SK-N-SH (cell line): ENCODE data around the gene PLCE1. TPM values are rescaled to one million over a fixed set of nuclear protein-coding genes. Genes with fewer than 3 reads are reported as not detected.

Source experiments
- CTCF ChIA-PET: fragments of 300-600, 350-600 bp; formaldehyde crosslinking; extraction: SDS; loops from one replicate; lab custom pipeline; 2021; lab: Yijun Ruan, JAX
- POLR2A ChIA-PET: fragments of 350-600 bp; sonication (Branson Sonifier 250); formaldehyde crosslinking; extraction: SDS; loops from one replicate; lab custom pipeline; 2020; ENCODE audit warnings: antibody characterized with exemption, inconsistent platforms; lab: Yijun Ruan, JAX
- DNase-seq: peaks from one replicate; pipeline ENCODE4 v3.0.0; 2012
- H2AFZ ChIP-seq: fragments of 200-600 bp; sonication (generic); 2 replicates; pipeline ENCODE4 v1.8.1; 2016; ENCODE audit warnings: antibody characterized with exemption, mild to moderate bottlenecking, low read depth
- H3F3A ChIP-seq: fragments of 200-600 bp; sonication (generic); replicated peaks from 2 replicates; pipeline ENCODE3; 2016; ENCODE audit warnings: antibody characterized with exemption, mild to moderate bottlenecking; ENCODE audit not compliant: insufficient read depth
- H3K27ac ChIP-seq, 2 experiments: fragments of 200-500 bp in 1 of 2; fragments of 200-600 bp in 1 of 2; sonication (Bioruptor generic) in 1 of 2; sonication (generic), shearing (Covaris generic) in 1 of 2; 2 replicates each; pipeline versions ENCODE4 v1.5.1 to v1.6.1; 2014 to 2016; ENCODE audit warnings: low read depth in 2 of 2, inconsistent platforms in 1 of 2, low read length in 1 of 2, mild to moderate bottlenecking in 1 of 2, mixed read lengths in 1 of 2
- H3K27me3 ChIP-seq: fragments of 200-600 bp; sonication (generic), shearing (Covaris generic); 2 replicates; pipeline ENCODE4 v1.6.1; 2016; ENCODE audit warnings: mixed run types; ENCODE audit not compliant: insufficient read depth
- H3K36me3 ChIP-seq, 2 experiments: fragments of 200-500 bp in 1 of 2; fragments of 200-600 bp in 1 of 2; sonication (Bioruptor generic) in 1 of 2; sonication (generic) in 1 of 2; replicated peaks in 1 of 2; 2 replicates each; pipeline versions ENCODE3 to v1.5.1; 2014 to 2016; ENCODE audit warnings: low read length in 1 of 2, mild to moderate bottlenecking in 1 of 2; ENCODE audit not compliant: insufficient read depth in 2 of 2, control insufficient read depth in 1 of 2
- H3K4me1 ChIP-seq, 2 experiments: fragments of 200-500 bp in 1 of 2; fragments of 200-600 bp in 1 of 2; sonication (Bioruptor generic) in 1 of 2; sonication (generic), shearing (Covaris generic) in 1 of 2; 2 replicates each; pipeline versions ENCODE4 v1.5.1 to v1.6.1; 2014 to 2016; ENCODE audit warnings: low read depth in 1 of 2, low read length in 1 of 2, mixed run types in 1 of 2; ENCODE audit not compliant: insufficient read depth in 2 of 2, control insufficient read depth in 1 of 2
- H3K4me2 ChIP-seq: fragments of 200-600 bp; sonication (generic), shearing (Covaris generic); 2 replicates; pipeline ENCODE4 v1.6.1; 2017; ENCODE audit warnings: mixed run types
- H3K4me3 ChIP-seq, 2 experiments: fragments of 200-500 bp in 1 of 2; fragments of 200-600 bp in 1 of 2; sonication (Bioruptor generic) in 1 of 2; sonication (generic), shearing (Covaris generic) in 1 of 2; 2 replicates each; pipeline versions ENCODE4 v1.5.1 to v1.8.1; 2014 to 2016; ENCODE audit warnings: low read depth in 2 of 2, inconsistent platforms in 1 of 2, low read length in 1 of 2, mild to moderate bottlenecking in 1 of 2, mixed read lengths in 1 of 2, moderate library complexity in 1 of 2
- H3K79me2 ChIP-seq: fragments of 200-600 bp; sonication (generic); 2 replicates; pipeline ENCODE4 v1.8.1; 2017; ENCODE audit warnings: mild to moderate bottlenecking; ENCODE audit not compliant: insufficient read depth
- H3K9ac ChIP-seq: fragments of 200-600 bp; sonication (generic); 2 replicates; pipeline ENCODE4 v1.6.1; 2017; ENCODE audit warnings: mixed run types
- H3K9me2 ChIP-seq: fragments of 200-600 bp; sonication (generic); 2 replicates; pipeline ENCODE4 v1.6.1; 2017; ENCODE audit warnings: mixed run types
- H3K9me3 ChIP-seq: fragments of 200-600 bp; sonication (generic); 2 replicates; pipeline ENCODE4 v1.6.1; 2017; ENCODE audit warnings: mixed run types, mild to moderate bottlenecking, moderate library complexity
- H4K20me1 ChIP-seq: fragments of 200-600 bp; sonication (generic); 2 replicates; pipeline ENCODE4 v1.6.1; 2017; ENCODE audit warnings: mild to moderate bottlenecking, mixed run types; ENCODE audit not compliant: insufficient read depth
- CHD2 ChIP-seq: fragments of 150-350 bp; IDR thresholded peaks from 2 replicates; pipeline ENCODE4 v1.6.1; 2018; ENCODE audit warnings: low read length; ENCODE audit not compliant: partially characterized antibody
- EP300 ChIP-seq, 2 experiments: IDR thresholded peaks; 2 replicates each; pipeline versions ENCODE4 v1.4.0 to v1.6.1; 2012; ENCODE audit warnings: borderline replicate concordance in 1 of 2, low read depth in 1 of 2, low read length in 1 of 2
- EZH2phosphoT487 ChIP-seq: fragments of 200-600 bp; sonication (generic); IDR thresholded peaks from 2 replicates; pipeline ENCODE4 v1.6.1; 2017; ENCODE audit warnings: low read depth, mixed run types, mild to moderate bottlenecking, antibody characterized with exemption, moderate library complexity, borderline replicate concordance
- FOSL2 ChIP-seq: IDR thresholded peaks from 2 replicates; pipeline ENCODE4 v1.4.0; 2012; ENCODE audit warnings: low read depth, mild to moderate bottlenecking, moderate library complexity, borderline replicate concordance
- FOXM1 ChIP-seq: IDR thresholded peaks from 2 replicates; pipeline ENCODE4 v1.4.0; 2012; ENCODE audit warnings: low read depth, mild to moderate bottlenecking
- GABPA ChIP-seq: IDR thresholded peaks from 2 replicates; pipeline ENCODE4 v1.4.0; 2012; ENCODE audit warnings: low read depth, mild to moderate bottlenecking
- GATA2 ChIP-seq: sonication (generic); formaldehyde crosslinking; IDR thresholded peaks from 2 replicates; pipeline ENCODE4 v1.5.0; 2020; ENCODE audit warnings: mild to moderate bottlenecking, missing genetic modification reagents
- JUND ChIP-seq: IDR thresholded peaks from 2 replicates; pipeline ENCODE4 v1.4.0; 2012
- MEF2A ChIP-seq: IDR thresholded peaks from 2 replicates; pipeline ENCODE4 v1.4.0; 2012; ENCODE audit warnings: low read depth, borderline replicate concordance
- POLR2AphosphoS5 ChIP-seq: IDR thresholded peaks from 2 replicates; pipeline ENCODE4 v1.6.1; 2012; ENCODE audit warnings: low read depth, low read length
- RAD21 ChIP-seq: IDR thresholded peaks from 2 replicates; pipeline ENCODE4 v1.6.1; 2012; ENCODE audit warnings: mild to moderate bottlenecking, low read length
- RCOR1 ChIP-seq: fragments of 150-350 bp; IDR thresholded peaks from 2 replicates; pipeline ENCODE4 v1.6.1; 2017; ENCODE audit warnings: antibody characterized with exemption, low read length
- RXRA ChIP-seq: IDR thresholded peaks from 2 replicates; pipeline ENCODE4 v1.4.0; 2012; ENCODE audit warnings: low read depth, mild to moderate bottlenecking, borderline replicate concordance
- SMC3 ChIP-seq: IDR thresholded peaks from 2 replicates; pipeline ENCODE4 v1.6.1; 2012; ENCODE audit warnings: low read depth, low read length, improper control_type of control experiment
- TAF1 ChIP-seq: IDR thresholded peaks from 2 replicates; pipeline ENCODE4 v1.6.1; 2012; ENCODE audit warnings: low read depth, mild to moderate bottlenecking, low read length, moderate library complexity, borderline replicate concordance
- TCF12 ChIP-seq: IDR thresholded peaks from 2 replicates; pipeline ENCODE4 v1.4.0; 2012
- TEAD4 ChIP-seq: IDR thresholded peaks from 2 replicates; pipeline ENCODE4 v1.4.0; 2012; ENCODE audit warnings: mild to moderate bottlenecking, borderline replicate concordance; ENCODE audit not compliant: insufficient read depth
- WGBS: methylation state at CpG from one replicate; pipeline ENCODE4 v1.1.6; 2017; ENCODE audit warnings: low lambda C conversion rate; 5-methylcytosine and 5-hydroxymethylcytosine counted together
- polyA plus RNA-seq, 3 experiments: library from polyadenylated mRNA; depleted of rRNA; stranded (reverse); fragments of >200 nt; gene quantifications; 2 replicates each; pipeline ENCODE4 v1.2.3, GENCODE V29; 2012
- TF ChIP-seq, protein P1 (sequence below): IDR thresholded peaks from 2 replicates; pipeline ENCODE4; 2012
- TF ChIP-seq, protein P2 (sequence below): IDR thresholded peaks from 2 replicates; pipeline ENCODE4 v1.6.1; 2012; ENCODE audit warnings: mild to moderate bottlenecking, low read depth, low read length, moderate library complexity
- TF ChIP-seq, protein P3 (sequence below): fragments of 150-350 bp; IDR thresholded peaks from 2 replicates; pipeline ENCODE4 v1.6.1; 2016; ENCODE audit warnings: mild to moderate bottlenecking, low read depth, low read length
- TF ChIP-seq, protein P4 (sequence below): IDR thresholded peaks from 2 replicates; pipeline ENCODE4 v1.4.0; 2012; ENCODE audit warnings: low read depth, borderline replicate concordance

Gene PLCE1
- polyA plus RNA-seq, 1 of the 3 experiments (the other 2 are of a cell fraction): 1.2 TPM

DNA sequence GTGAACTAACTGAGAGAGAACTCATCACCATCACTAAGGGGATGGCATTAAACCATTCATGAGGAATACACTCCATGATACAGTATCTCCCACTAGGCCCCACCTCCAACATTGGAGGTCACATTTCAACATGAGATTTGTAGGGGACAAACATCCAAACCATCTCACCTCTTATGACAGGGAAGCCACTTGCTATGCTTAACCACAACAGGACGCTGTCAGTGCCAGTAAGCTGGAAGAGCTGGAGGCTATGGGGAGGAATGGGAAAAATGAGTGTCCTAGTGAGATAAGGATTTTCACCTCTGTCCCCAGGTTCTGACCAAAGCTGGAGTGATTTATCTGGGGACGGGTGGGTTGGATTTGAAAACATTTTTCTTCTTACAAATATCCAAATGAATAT, 17.6 kb downstream of the PLCE1 start:
- POLR2A ChIA-PET: no interaction called here
- DNase-seq: no peak
- CTCF ChIA-PET: no interaction called here

DNA sequence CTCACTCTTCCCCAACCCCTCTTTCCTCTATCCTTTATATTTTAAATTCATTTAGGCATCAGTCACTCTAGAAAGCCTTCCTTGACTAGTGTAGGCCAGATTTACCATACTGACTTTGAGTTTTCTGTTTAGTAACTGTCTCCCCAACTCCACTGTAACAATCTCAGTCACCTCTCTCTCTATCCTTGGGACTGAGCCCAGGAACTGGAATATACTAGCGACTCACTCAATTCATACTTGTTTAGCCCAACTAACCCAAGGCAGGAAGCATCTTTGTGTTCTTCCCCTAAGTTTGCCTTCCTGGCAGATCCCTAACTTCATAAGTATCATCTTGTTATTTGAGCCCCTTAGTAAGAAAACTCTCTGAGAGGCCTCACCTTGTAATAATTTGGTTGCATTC, 19.1 kb downstream of the PLCE1 start:
- no peaks in the 10 kb centered on the region for H3K9me3 ChIP-seq
- no peaks in the 10 kb centered on the region for H4K20me1 ChIP-seq
- no peak overlapping the region for H3K4me2 ChIP-seq
- no peaks in the 10 kb centered on the region for H3K36me3 ChIP-seq
- no peaks in the 10 kb centered on the region for H3K27me3 ChIP-seq
- H3K4me3 ChIP-seq: no peak overlapping the region
- no peak overlapping the region for H3K27ac ChIP-seq
- CTCF ChIA-PET: no interaction called here
- no peak for DNase-seq
- H3K4me1 ChIP-seq: no peaks in the 10 kb centered on the region
- H3K9me2 ChIP-seq: no peaks in the 10 kb centered on the region
- H3K79me2 ChIP-seq: no peaks in the 10 kb centered on the region
- H3F3A ChIP-seq: no peaks in the 10 kb centered on the region
- H2AFZ ChIP-seq: no peak overlapping the region
- H3K9ac ChIP-seq: no peak overlapping the region
- POLR2A ChIA-PET: no interaction called here
- WGBS: 84% methylated on average over 1 of the region's 1 CpG
- no peak for TF ChIP-seq TCF12
- no peak for TF ChIP-seq RAD21
- no peak for TF ChIP-seq GATA2 (CRISPR knock-in tag)
- TF ChIP-seq TEAD4: no peak
- TF ChIP-seq RXRA: no peak
- TF ChIP-seq TAF1: no peak
- TF ChIP-seq POLR2AphosphoS5: no peak
- TF ChIP-seq, protein P1, sequence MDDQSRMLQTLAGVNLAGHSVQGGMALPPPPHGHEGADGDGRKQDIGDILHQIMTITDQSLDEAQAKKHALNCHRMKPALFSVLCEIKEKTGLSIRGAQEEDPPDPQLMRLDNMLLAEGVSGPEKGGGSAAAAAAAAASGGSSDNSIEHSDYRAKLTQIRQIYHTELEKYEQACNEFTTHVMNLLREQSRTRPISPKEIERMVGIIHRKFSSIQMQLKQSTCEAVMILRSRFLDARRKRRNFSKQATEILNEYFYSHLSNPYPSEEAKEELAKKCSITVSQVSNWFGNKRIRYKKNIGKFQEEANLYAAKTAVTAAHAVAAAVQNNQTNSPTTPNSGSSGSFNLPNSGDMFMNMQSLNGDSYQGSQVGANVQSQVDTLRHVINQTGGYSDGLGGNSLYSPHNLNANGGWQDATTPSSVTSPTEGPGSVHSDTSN: no peak
- no peak for TF ChIP-seq JUND
- TF ChIP-seq, protein P2, sequence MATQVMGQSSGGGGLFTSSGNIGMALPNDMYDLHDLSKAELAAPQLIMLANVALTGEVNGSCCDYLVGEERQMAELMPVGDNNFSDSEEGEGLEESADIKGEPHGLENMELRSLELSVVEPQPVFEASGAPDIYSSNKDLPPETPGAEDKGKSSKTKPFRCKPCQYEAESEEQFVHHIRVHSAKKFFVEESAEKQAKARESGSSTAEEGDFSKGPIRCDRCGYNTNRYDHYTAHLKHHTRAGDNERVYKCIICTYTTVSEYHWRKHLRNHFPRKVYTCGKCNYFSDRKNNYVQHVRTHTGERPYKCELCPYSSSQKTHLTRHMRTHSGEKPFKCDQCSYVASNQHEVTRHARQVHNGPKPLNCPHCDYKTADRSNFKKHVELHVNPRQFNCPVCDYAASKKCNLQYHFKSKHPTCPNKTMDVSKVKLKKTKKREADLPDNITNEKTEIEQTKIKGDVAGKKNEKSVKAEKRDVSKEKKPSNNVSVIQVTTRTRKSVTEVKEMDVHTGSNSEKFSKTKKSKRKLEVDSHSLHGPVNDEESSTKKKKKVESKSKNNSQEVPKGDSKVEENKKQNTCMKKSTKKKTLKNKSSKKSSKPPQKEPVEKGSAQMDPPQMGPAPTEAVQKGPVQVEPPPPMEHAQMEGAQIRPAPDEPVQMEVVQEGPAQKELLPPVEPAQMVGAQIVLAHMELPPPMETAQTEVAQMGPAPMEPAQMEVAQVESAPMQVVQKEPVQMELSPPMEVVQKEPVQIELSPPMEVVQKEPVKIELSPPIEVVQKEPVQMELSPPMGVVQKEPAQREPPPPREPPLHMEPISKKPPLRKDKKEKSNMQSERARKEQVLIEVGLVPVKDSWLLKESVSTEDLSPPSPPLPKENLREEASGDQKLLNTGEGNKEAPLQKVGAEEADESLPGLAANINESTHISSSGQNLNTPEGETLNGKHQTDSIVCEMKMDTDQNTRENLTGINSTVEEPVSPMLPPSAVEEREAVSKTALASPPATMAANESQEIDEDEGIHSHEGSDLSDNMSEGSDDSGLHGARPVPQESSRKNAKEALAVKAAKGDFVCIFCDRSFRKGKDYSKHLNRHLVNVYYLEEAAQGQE: no peak
- TF ChIP-seq, protein P3, sequence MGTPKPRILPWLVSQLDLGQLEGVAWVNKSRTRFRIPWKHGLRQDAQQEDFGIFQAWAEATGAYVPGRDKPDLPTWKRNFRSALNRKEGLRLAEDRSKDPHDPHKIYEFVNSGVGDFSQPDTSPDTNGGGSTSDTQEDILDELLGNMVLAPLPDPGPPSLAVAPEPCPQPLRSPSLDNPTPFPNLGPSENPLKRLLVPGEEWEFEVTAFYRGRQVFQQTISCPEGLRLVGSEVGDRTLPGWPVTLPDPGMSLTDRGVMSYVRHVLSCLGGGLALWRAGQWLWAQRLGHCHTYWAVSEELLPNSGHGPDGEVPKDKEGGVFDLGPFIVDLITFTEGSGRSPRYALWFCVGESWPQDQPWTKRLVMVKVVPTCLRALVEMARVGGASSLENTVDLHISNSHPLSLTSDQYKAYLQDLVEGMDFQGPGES: no peak
- TF ChIP-seq EP300 (IDR thresholded peaks at IDR 0.05; ENCODE audit: borderline replicate concordance in 1 of 2, low read depth in 1 of 2, low read length in 1 of 2): no peak
- no peak for TF ChIP-seq FOXM1
- TF ChIP-seq SMC3: no peak
- TF ChIP-seq, protein P4, sequence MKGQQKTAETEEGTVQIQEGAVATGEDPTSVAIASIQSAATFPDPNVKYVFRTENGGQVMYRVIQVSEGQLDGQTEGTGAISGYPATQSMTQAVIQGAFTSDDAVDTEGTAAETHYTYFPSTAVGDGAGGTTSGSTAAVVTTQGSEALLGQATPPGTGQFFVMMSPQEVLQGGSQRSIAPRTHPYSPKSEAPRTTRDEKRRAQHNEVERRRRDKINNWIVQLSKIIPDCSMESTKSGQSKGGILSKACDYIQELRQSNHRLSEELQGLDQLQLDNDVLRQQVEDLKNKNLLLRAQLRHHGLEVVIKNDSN: no peak
- TF ChIP-seq FOSL2: no peak
- no peak for TF ChIP-seq EZH2phosphoT487

More for the DNA sequence above, 17.6 kb downstream of the PLCE1 start:
- no peaks in the 10 kb centered on the region for H3K36me3 ChIP-seq
- H3K4me2 ChIP-seq: no peak overlapping the region
- 78% methylated on average over 2 of the region's 2 CpGs for WGBS
- no peak overlapping the region for H2AFZ ChIP-seq
- H3K4me3 ChIP-seq: no peak overlapping the region
- TF ChIP-seq GABPA (no peak), CHD2 (no peak), POLR2AphosphoS5 (no peak), RCOR1 (no peak), RAD21 (no peak), JUND (no peak), MEF2A (no peak), GATA2 (CRISPR knock-in tag) (no peak), TAF1 (no peak)
- TF ChIP-seq, protein P1: no peak
- no peak overlapping the region for H3K9ac ChIP-seq
- no peaks in the 10 kb centered on the region for H4K20me1 ChIP-seq
- no peaks in the 10 kb centered on the region for H3K27me3 ChIP-seq
- no peaks in the 10 kb centered on the region for H3K9me3 ChIP-seq
- H3K27ac ChIP-seq: no peak overlapping the region
- H3K4me1 ChIP-seq: no peaks in the 10 kb centered on the region
- H3K9me2 ChIP-seq: no peaks in the 10 kb centered on the region
- peaks cover 5% of the 10 kb centered on the region for H3F3A ChIP-seq
- H3K79me2 ChIP-seq: no peaks in the 10 kb centered on the region
